H9 (cell line): ENCODE measurements around the gene TCFL5. TPM values are rescaled to one million over a fixed set of nuclear protein-coding genes. Genes with fewer than 3 reads are reported as not detected.

Experiments
- DNase-seq: peaks from one replicate; pipeline ENCODE4 v3.0.0-alpha.2; 2017
- H2AFZ ChIP-seq: one replicate; pipeline ENCODE4 v1.6.1; 2013; ENCODE audit warnings: mild to moderate bottlenecking, low read length, control low read depth, moderate library complexity
- H2AK5ac ChIP-seq: 2 replicates; pipeline ENCODE4 v1.6.1; 2013; ENCODE audit warnings: low read length, control low read depth, mixed read lengths; ENCODE audit not compliant: insufficient read length
- H2BK120ac ChIP-seq: one replicate; pipeline ENCODE4 v1.6.1; 2013; ENCODE audit warnings: low read depth, mild to moderate bottlenecking, low read length, control low read depth, inconsistent platforms; ENCODE audit not compliant: poor library complexity, severe bottlenecking
- H2BK12ac ChIP-seq: 2 replicates; pipeline ENCODE4 v1.6.1; 2013; ENCODE audit warnings: low read length, control low read depth, mixed read lengths, low read depth; ENCODE audit not compliant: insufficient read length
- H2BK15ac ChIP-seq: 2 replicates; pipeline ENCODE4 v1.6.1; 2013; ENCODE audit warnings: low read depth, low read length, control low read depth
- H2BK20ac ChIP-seq: one replicate; pipeline ENCODE4 v1.6.1; 2013; ENCODE audit warnings: low read depth, mild to moderate bottlenecking, low read length, control low read depth, inconsistent platforms; ENCODE audit not compliant: poor library complexity, severe bottlenecking
- H2BK5ac ChIP-seq: 2 replicates; pipeline ENCODE4 v1.6.1; 2013; ENCODE audit warnings: low read length, control low read depth, mixed read lengths; ENCODE audit not compliant: insufficient read length
- H3K14ac ChIP-seq: 2 replicates; pipeline ENCODE4 v1.6.1; 2013; ENCODE audit warnings: low read length, control low read depth; ENCODE audit not compliant: insufficient read depth
- H3K18ac ChIP-seq: 2 replicates; pipeline ENCODE4 v1.6.1; 2013; ENCODE audit warnings: low read depth, mild to moderate bottlenecking, mixed read lengths, low read length, control low read depth; ENCODE audit not compliant: insufficient read length
- H3K23ac ChIP-seq: 2 replicates; pipeline ENCODE4 v1.6.1; 2013; ENCODE audit warnings: low read length, control low read depth, mixed read lengths, low read depth; ENCODE audit not compliant: insufficient read length
- H3K23me2 ChIP-seq: 2 replicates; pipeline ENCODE4 v1.6.1; 2013; ENCODE audit warnings: low read depth, mild to moderate bottlenecking, mixed read lengths, low read length, control low read depth; ENCODE audit not compliant: insufficient read length, poor library complexity, severe bottlenecking
- H3K27ac ChIP-seq: 2 replicates; pipeline ENCODE4 v1.5.1; 2013; ENCODE audit warnings: low read length, control low read depth, mixed read lengths, low read depth; ENCODE audit not compliant: insufficient read length
- H3K27me3 ChIP-seq: 2 replicates; pipeline ENCODE4 v1.6.1; 2013; ENCODE audit warnings: low read length, control low read depth, inconsistent platforms; ENCODE audit not compliant: insufficient read depth
- H3K4ac ChIP-seq: 2 replicates; pipeline ENCODE4 v1.6.1; 2013; ENCODE audit warnings: low read depth, mild to moderate bottlenecking, control low read depth, inconsistent platforms, low read length, moderate library complexity
- H3K4me1 ChIP-seq: 2 replicates; pipeline ENCODE4 v1.6.1; 2013; ENCODE audit warnings: low read length, control low read depth, inconsistent platforms; ENCODE audit not compliant: insufficient read depth
- H3K4me2 ChIP-seq: 2 replicates; pipeline ENCODE4 v1.6.1; 2013; ENCODE audit warnings: low read length, control low read depth, mixed read lengths; ENCODE audit not compliant: insufficient read length, insufficient read depth
- H3K56ac ChIP-seq: 2 replicates; pipeline ENCODE4 v1.6.1; 2013; ENCODE audit warnings: low read depth, mild to moderate bottlenecking, mixed read lengths, low read length, control low read depth; ENCODE audit not compliant: insufficient read length
- H3K79me1 ChIP-seq: 2 replicates; pipeline ENCODE4 v1.6.1; 2013; ENCODE audit warnings: low read depth, mild to moderate bottlenecking, moderate library complexity, low read length, control low read depth, inconsistent platforms; ENCODE audit not compliant: insufficient read depth, poor library complexity, severe bottlenecking
- H3K79me2 ChIP-seq: 2 replicates; pipeline ENCODE4 v1.6.1; 2013; ENCODE audit warnings: low read length, control low read depth, inconsistent platforms; ENCODE audit not compliant: insufficient read depth
- H3K9ac ChIP-seq: 2 replicates; pipeline ENCODE4 v1.6.1; 2013; ENCODE audit warnings: low read length, control low read depth, mixed read lengths; ENCODE audit not compliant: insufficient read length; ENCODE audit errors: extremely low read depth
- H3K9me3 ChIP-seq: one replicate; pipeline ENCODE4 v1.6.1; 2013; ENCODE audit warnings: low read depth, low read length, inconsistent platforms; ENCODE audit not compliant: control insufficient read depth
- H3T11ph ChIP-seq: one replicate; pipeline ENCODE4 v1.6.1; 2013; ENCODE audit warnings: mild to moderate bottlenecking, low read length, control low read depth, inconsistent platforms
- H4K20me1 ChIP-seq: one replicate; pipeline ENCODE4 v1.6.1; 2013; ENCODE audit not compliant: control insufficient read depth, insufficient read length, insufficient read depth
- H4K5ac ChIP-seq: 2 replicates; pipeline ENCODE4 v1.6.1; 2013; ENCODE audit warnings: low read depth, mild to moderate bottlenecking, mixed read lengths, low read length, control low read depth; ENCODE audit not compliant: insufficient read length
- H4K8ac ChIP-seq: replicated peaks from 2 replicates; pipeline ENCODE4 v1.6.1; 2013; ENCODE audit warnings: low read length, control low read depth, mixed read lengths, low read depth; ENCODE audit not compliant: insufficient read length
- H4K91ac ChIP-seq: 2 replicates; pipeline ENCODE4 v1.6.1; 2013; ENCODE audit warnings: low read depth, mild to moderate bottlenecking, moderate library complexity, mixed read lengths, low read length, control low read depth; ENCODE audit not compliant: insufficient read length
- H3K27ac Mint-ChIP-seq, 3 experiments: 2 replicates in 2 of 3; 3 replicates in 1 of 3; pipeline ENCODE4 v1.8.0; 2020 to 2021; ENCODE audit warnings: mixed read lengths in 3 of 3, mild to moderate bottlenecking in 1 of 3, moderate library complexity in 1 of 3
- H3K27me3 Mint-ChIP-seq: 2 replicates; pipeline ENCODE4 v1.8.0; 2021; ENCODE audit warnings: low read depth, mild to moderate bottlenecking, moderate library complexity, mixed read lengths
- H3K36me3 Mint-ChIP-seq, 3 experiments: 2 replicates in 2 of 3; 3 replicates in 1 of 3; pipeline ENCODE4 v1.8.0; 2020 to 2021; ENCODE audit warnings: low read depth in 3 of 3, mixed read lengths in 3 of 3; ENCODE audit not compliant: insufficient read depth in 1 of 3
- H3K4me1 Mint-ChIP-seq, 2 experiments: 2 replicates each; pipeline ENCODE4 v1.8.0; 2020; ENCODE audit warnings: mixed read lengths in 2 of 2
- H3K4me3 Mint-ChIP-seq, 2 experiments: 2 replicates in 1 of 2; 3 replicates in 1 of 2; pipeline ENCODE4 v1.8.0; 2020 to 2021; ENCODE audit warnings: mild to moderate bottlenecking in 2 of 2, mixed read lengths in 2 of 2, moderate library complexity in 1 of 2
- H3K9me3 Mint-ChIP-seq, 2 experiments: 2 replicates in 1 of 2; 3 replicates in 1 of 2; pipeline ENCODE4 v1.8.0; 2020; ENCODE audit warnings: mild to moderate bottlenecking in 2 of 2, mixed read lengths in 2 of 2, moderate library complexity in 1 of 2
- CTCF ChIP-seq: fragments of 200-600 bp; sonication (generic); conservative IDR thresholded peaks from 3 replicates; pipeline ENCODE4 v1.8.0; 2021; ENCODE audit warnings: antibody characterized with exemption, mild to moderate bottlenecking
- WGBS: extraction: QIAGEN DNeasy Blood & Tissue Kit; methylation state at CpG from one replicate; pipeline ENCODE4 v1.1.7; 2013; ENCODE audit warnings: missing lambda C conversion rate, low lambda C conversion rate, mixed read lengths; ENCODE audit not compliant: insufficient read length; ENCODE audit errors: extremely low coverage; 5-methylcytosine and 5-hydroxymethylcytosine counted together
- total RNA-seq: library from RNA; stranded (reverse); gene quantifications from 2 replicates; pipeline ENCODE4 v1.2.1, GENCODE V29; 2021

TCFL5 gene
- total RNA-seq, 1 experiment from 2014 or later = 16.4 TPM

GRCh38 chr20:62823688-62824475 lies 37.7 kb downstream of the TCFL5 start:
- Histone ChIP-seq H3K79me1 (no peaks in the 10 kb centered on the region), H3K23me2 (no peaks in the 10 kb centered on the region), H3K27me3 (no peaks in the 10 kb centered on the region), H2AK5ac (no peak overlapping the region), H3K23ac (no peak overlapping the region), H2BK120ac (no peak overlapping the region), H2BK5ac (no peak overlapping the region), H3T11ph (no peak overlapping the region), H3K27ac (no peak overlapping the region), H3K9me3 (no peaks in the 10 kb centered on the region), H4K8ac (no peak overlapping the region), H3K9ac (no peak overlapping the region), H2BK15ac (no peak overlapping the region), H3K4me1 (no peaks in the 10 kb centered on the region; the same call in 1 of the 2 replicates), H3K18ac (no peak overlapping the region), H3K56ac (no peak overlapping the region), H2AFZ (no peak overlapping the region), H4K91ac (no peak overlapping the region), H2BK12ac (no peak overlapping the region), H3K4me2 (no peak overlapping the region), H3K4ac (no peak overlapping the region), H3K14ac (no peak overlapping the region), H4K20me1 (no peaks in the 10 kb centered on the region), H3K79me2 (no peaks in the 10 kb centered on the region), H2BK20ac (no peak overlapping the region), H4K5ac (no peak overlapping the region)
- Mint-ChIP-seq H3K27me3 (no peaks in the 10 kb centered on the region), H3K9me3 (no peaks in the 10 kb centered on the region), H3K27ac (peak overlapping the region in 2 of 3 experiments; percentile 49 to 76; a peak in 2 of 7 replicates), H3K4me3 (no peak overlapping the region), H3K4me1 (peaks cover 10 to 11% of the 10 kb centered on the region in 2 experiments), H3K36me3 (peaks cover 0 to 8% (median 0%) of the 10 kb centered on the region in 3 experiments; a peak in 2 of 7 replicates)
- peak; percentile 84 for DNase-seq
- no CpG with 5 or more reads among the region's 38 CpGs for WGBS
- TF ChIP-seq CTCF = no peak
